Left hindlimb (tissue), 1 donor: ENCODE data around the gene CDC5L.

Experiments
- DNase-seq: peaks from one replicate; pipeline ENCODE4 v3.0.0-alpha.2; 2018

The CDC5L gene

GRCh38 chr6:44477293-44477894 is 89.9 kb downstream of the CDC5L start:
- no peak for DNase-seq

DNA sequence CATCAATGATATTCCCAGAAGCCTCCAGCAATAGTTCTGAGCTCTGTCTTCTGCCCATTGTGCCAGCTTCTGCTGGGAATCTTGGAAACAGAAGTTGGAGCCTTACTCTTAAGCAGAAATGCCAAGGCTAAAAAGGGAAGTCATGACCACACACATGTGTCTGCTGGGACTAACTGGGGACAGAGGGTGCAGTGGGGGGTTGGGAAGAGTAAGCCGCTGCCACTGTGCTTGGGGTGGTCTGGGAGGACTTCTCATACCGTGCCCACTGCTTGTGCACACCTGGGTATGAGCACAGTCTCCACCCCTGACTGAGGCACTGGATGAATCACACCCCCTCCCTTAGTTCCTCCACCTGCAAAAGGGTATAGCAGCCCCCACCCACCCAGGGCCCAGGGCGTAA is 90.7 kb downstream of the CDC5L start:
- no peak for DNase-seq

- no peak for DNase-seq
These were observed 91.2 kb downstream of the CDC5L start for GRCh38 chr6:44478591-44479254.

DNA sequence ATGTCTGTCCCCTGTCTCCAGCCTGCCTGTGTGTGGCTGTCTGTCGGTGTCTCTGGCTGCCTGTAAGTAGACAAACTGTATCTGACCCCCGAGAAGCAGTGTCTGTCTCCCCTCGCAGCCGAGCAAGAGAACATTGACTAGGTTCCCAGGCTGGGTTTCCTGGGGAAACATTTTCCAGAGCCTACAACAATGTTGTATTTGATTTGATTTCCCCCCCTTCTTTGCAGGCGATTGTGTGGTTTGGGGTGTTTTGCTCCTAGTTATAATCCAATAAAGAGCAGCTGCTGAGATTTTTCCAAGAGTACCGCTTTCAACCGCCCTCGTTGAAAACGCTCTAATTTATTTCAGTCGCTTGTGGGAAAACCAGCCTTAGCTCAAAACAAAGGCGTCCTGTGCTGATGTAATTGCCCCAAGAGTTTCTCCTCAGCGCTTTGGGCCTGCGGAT is 92.6 kb downstream of the CDC5L start:
- DNase-seq = peak; percentile 66

DNA sequence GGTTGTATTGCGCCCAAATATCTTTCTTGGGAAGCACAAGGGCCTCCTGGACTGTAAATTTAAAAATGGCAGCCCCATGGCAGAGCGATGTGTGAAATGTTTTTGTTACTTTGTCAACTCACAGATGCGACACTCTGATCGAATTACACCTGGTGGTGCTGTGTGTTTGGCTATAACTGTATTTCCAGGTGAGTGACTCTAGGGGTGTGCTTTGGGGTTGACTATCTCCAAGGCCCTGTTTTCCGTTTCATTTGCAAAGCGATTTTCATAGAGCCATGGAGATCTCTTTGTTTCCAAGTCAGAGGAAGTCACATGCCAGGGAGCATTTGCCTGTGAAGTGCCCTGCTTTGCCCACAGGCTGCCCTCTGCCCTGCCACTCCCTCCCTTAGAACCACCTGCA is 93.5 kb downstream of the CDC5L start:
- no peak for DNase-seq

GRCh38 chr6:44481760-44482159 is 94.3 kb downstream of the CDC5L start:
- no peak for DNase-seq

DNA sequence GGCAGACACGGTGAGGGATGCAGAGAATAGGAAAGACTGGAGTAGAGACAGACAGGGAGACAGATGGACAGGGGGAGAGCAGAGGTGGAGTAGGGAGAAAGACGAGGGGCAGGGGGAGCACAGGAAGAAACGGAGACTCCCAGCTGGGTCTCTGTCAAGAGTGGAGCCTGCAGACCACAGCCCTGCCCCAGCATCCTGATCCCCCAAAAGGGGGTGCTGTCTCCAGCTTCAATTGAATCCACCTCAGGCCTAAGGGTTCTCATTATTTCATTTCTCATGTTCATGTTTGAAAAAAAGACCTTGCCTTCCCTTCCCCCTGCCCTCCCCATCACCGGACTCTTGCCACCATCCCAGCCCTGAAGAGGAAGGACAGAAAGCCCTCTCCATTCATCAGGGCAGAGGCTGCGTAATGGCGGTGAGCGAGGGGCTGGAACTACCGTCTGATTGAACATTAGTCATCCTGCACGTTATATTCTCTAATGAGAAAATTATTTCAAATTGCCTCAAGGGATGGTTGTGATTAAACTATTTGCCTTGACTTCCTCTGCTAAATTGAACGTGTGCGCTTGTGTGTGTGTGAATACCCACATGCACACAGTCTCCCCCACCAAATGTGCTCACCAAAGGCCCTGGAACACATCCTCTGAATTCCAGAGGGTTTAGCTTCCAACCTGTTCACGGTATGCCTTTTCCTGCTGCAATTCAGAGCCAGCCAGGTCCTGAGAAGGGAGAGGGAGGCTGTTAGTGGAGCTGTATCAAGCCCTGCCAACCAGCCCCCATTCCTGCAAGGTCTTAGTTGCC is 98.3 kb downstream of the CDC5L start:
- no peak for DNase-seq

- DNase-seq = no peak
These were observed 99.5 kb downstream of the CDC5L start for GRCh38 chr6:44487002-44487401.

DNA sequence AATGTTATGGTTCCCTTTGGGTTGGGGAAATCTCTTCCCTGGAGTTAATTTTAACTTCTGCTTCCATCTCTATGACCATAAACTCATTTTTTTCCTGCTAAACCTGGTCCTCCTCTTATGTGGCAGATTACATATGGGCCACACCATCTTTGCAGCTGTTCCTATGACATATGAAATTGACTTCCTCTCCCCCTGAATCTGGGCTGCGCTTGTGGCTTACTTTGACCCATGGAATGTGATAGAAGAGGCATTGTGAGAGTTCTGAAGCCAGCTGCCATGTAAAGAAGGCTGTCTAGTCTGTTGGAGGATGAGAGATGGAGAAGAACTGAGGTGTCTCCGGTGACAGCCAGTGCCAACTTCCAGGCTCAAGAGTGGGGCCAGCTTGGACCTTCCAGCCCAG is 100.1 kb downstream of the CDC5L start:
- no peak for DNase-seq

GRCh38 chr6:44489910-44490604 is 102.6 kb downstream of the CDC5L start:
- DNase-seq = peak; percentile 62

- no peak for DNase-seq
These were observed 105.6 kb downstream of the CDC5L start for GRCh38 chr6:44493132-44493531.

GRCh38 chr6:44493593-44493992 is 106.1 kb downstream of the CDC5L start:
- no peak for DNase-seq

DNA sequence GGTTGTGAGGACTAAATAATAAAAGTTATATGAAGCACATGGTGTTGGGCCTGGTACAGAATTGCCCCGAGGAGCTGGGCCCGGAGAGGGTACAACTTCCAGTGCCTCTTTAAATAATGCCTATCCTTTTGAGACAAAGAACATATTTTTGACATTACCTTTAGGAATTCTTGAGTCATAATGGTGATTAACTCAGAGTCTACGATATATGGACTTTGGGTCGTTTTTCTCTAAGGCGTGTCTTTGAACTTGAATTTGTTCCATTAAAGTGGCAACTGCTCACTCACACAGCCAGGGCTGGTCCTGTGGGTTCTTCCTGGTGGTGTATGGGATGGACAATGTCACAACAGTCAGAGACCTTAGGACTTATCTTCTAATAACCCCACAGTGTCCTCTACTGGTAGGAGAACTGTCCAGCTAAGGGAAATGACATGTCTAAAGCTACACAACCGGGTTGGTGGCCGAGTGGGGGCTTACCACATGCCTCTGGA is 106.5 kb downstream of the CDC5L start:
- no peak for DNase-seq

DNA sequence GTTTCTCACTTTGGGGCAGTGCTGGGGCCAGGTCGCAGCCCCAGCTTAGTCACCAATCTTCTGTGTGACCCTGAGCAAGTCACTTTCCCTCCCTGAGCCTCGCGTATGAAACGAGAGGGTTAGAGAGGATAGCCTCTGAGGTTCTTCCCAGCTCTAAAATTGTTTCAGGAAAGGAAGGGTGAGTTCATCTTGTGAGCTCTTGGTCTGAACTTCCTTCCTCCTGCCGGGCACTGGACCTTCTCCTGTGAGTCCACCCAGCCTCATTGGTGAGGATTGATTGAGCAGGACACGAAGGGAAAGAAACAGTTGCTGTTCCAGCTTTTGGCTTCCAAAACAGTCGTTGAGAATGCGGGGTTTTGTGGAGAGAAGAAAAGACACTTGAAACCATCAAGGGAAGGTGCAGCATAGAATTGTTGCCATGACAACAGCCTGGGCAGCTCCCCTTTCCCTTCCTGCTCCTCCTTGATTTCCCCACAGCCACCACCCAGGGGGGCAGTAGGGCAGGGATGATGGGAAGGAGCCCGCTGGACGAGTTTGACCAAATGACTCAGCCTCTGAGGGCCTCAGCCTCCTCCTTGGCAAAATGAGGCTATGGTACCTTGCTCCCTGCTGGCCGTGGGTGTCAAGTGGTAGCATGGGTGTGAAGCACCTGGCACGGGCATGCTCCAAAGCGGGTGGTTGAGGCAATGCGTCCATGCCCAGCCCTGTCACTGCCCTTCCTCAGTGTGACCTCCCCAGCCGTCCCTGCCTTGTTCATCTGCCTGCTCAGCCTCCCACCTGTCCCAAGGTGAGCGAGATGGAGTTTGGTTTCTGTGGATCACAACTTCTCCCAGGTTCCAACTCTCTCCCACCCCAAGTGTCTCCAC is 107.8 kb downstream of the CDC5L start:
- no peak for DNase-seq

- no peak for DNase-seq
These were observed 109.3 kb downstream of the CDC5L start for GRCh38 chr6:44496665-44497369.

DNA sequence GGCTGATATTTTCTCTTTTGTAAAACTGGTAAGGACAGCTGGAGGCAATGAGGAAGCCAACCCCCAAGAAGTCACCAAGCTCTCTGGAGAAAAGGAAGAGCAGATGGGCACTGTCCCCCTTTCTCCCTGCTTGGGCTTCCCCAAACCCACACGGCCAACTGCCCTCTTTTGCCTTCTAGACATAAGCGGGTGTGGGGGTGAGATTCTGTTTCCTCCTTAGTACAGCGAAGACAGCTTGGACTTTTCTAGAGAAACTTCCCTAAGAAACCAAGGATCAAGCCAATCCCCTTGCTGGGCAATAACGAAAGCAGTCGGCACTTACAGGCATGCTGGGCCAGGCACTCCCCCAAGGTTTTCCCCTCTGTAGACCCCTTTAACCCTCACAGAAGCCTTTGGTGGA is 110.3 kb downstream of the CDC5L start:
- no peak for DNase-seq

GRCh38 chr6:44498436-44498835 is 110.9 kb downstream of the CDC5L start:
- DNase-seq = no peak

GRCh38 chr6:44499609-44500008 is 112.1 kb downstream of the CDC5L start:
- DNase-seq = no peak
